VCaP (cell line): ENCODE results near the gene CEACAM5.
"Not testable (repeated sequence)": the region's sequence is repeated elsewhere in the genome, so short reads cannot be mapped to it uniquely, and the experiment has no call there.

Source experiments
- H3K27ac ChIP-seq: fragments of 450-650 bp; 2 replicates; pipeline ENCODE4 v1.5.1; 2017
- TF ChIP-seq, protein P1 (sequence below): fragments of 450-650 bp; conservative IDR thresholded peaks from 2 replicates; pipeline ENCODE4 v1.5.1; 2017; ENCODE audit warnings: mild to moderate bottlenecking, moderate library complexity

The CEACAM5 gene

GRCh38 chr19:41744850-41745249 lies 36.4 kb downstream of the CEACAM5 start:
- TF ChIP-seq, protein P1, sequence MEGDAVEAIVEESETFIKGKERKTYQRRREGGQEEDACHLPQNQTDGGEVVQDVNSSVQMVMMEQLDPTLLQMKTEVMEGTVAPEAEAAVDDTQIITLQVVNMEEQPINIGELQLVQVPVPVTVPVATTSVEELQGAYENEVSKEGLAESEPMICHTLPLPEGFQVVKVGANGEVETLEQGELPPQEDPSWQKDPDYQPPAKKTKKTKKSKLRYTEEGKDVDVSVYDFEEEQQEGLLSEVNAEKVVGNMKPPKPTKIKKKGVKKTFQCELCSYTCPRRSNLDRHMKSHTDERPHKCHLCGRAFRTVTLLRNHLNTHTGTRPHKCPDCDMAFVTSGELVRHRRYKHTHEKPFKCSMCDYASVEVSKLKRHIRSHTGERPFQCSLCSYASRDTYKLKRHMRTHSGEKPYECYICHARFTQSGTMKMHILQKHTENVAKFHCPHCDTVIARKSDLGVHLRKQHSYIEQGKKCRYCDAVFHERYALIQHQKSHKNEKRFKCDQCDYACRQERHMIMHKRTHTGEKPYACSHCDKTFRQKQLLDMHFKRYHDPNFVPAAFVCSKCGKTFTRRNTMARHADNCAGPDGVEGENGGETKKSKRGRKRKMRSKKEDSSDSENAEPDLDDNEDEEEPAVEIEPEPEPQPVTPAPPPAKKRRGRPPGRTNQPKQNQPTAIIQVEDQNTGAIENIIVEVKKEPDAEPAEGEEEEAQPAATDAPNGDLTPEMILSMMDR = no peak
- no peak overlapping the region for H3K27ac ChIP-seq

- TF ChIP-seq, protein P1 = no peak
- no peak overlapping the region for H3K27ac ChIP-seq
Measured at GRCh38 chr19:41745756-41746155, 37.3 kb downstream of the CEACAM5 start.

GRCh38 chr19:41746593-41747227 lies 38.3 kb downstream of the CEACAM5 start:
- H3K27ac ChIP-seq = no peak overlapping the region

GRCh38 chr19:41748012-41748411 lies 39.6 kb downstream of the CEACAM5 start:
- TF ChIP-seq, protein P1 = no peak
- H3K27ac ChIP-seq = no peak overlapping the region

More at GRCh38 chr19:41746593-41747227, 38.3 kb downstream of the CEACAM5 start:
- TF ChIP-seq, protein P1 = peak; percentile 91

DNA sequence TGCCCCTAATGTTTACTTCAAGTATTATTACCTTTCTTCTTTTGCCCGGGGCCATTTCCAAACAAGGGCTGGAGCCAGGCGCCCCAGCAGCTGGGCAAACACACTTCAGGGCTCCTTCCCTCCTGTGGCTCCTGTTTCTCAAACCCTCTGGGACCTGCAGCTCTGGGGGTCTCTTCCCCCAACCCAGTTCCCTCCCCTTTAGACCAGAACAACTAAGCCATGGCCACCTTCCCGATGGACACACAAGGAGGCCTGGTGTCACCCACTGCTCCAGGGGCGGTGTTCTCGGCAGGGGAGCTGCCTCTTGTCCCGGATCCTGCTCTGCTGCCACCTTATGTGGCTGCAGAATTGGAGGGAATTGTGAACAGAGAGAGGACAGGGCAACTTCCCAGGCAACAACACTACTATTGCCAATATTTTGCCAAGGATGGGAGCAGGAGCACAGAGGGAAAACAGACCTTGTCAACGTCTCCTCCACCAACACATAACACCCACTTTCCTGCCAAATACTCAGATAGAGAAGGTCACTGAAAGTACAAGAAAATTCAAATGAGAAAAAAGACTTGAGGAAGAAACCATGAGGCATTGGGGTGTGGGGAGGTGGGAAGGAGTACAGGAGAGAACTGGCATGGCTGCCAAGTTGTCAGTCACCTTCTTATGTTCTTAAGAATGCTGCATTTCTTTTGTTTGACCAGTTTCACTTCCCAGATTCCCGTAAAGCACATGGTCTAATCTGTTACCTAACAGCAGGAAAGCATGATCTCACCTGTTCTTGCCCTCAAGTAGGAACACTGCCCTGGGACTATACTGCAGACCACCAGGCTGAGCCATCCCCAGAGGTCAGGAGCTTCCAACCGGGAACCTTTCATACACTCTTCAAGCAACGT lies 42.1 kb downstream of the CEACAM5 start:
- not testable (repeated sequence) for H3K27ac ChIP-seq

- TF ChIP-seq, protein P1 = peak; percentile 92
- no peak overlapping the region for H3K27ac ChIP-seq
Measured at GRCh38 chr19:41753159-41753558, 44.7 kb downstream of the CEACAM5 start.

- TF ChIP-seq, protein P1 = peak; percentile 81
- H3K27ac ChIP-seq = no peak overlapping the region
Measured at GRCh38 chr19:41753936-41754529, 45.6 kb downstream of the CEACAM5 start.
